NCI-H187 (cell line): ENCODE results near the gene KRTAP10-4.
"Not testable (repeated sequence)": the region's sequence is repeated elsewhere in the genome, so short reads cannot be mapped to it uniquely, and the experiment has no call there.

ENCODE experiments used
- DNase-seq, 2 experiments: peaks; one replicate each; lab custom pipeline; 2025; lab: John Stamatoyannopoulos, UW

KRTAP10-4 gene

GRCh38 chr21:44579056-44579832 is 5.7 kb downstream of the KRTAP10-4 start:
- no peak for DNase-seq

DNA sequence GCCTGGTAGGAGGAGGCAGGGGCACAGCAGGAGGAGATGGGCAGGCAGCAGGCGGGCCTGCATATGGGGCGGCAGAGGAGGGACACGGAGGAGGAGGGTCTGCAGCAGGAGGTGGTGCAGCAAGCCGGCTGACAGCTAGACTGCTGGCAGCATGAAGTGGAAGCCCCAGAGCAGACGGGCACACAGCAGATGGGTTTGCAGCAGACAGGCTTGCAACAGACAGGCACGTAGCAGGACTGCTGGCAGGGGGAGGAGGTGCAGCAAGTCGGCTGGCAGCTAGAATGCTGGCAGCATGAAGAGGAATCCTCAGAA is 6.3 kb downstream of the KRTAP10-4 start:
- no peak for DNase-seq

- DNase-seq, result not testable (repeated sequence)
Observed at GRCh38 chr21:44580231-44580821, 6.8 kb downstream of the KRTAP10-4 start, which contains the start of gene KRTAP10-5. TSS of gene KRTAP10-5 (minus strand) at chr21:44580604. CDS start at chr21:44580578, 26 bp downstream.

DNA sequence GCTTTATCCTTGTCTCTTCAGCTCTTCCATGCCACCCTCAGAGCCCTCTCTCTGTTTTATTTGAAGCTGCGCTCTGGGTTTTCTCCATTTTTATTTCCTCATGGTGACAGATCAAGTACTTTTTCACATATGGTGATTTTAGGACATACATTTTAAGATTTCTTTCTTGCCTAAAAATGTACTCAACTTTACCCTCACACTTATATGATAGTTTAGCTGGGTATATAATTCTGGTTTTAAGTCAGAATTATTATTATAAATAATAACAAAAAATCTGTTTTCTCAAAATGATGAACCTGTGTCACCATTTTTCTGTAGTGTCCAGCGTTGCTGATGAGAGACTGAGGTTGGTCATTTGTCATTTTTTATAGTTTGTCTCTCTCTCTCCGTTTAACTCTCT is 7.6 kb downstream of the KRTAP10-4 start:
- no peak for DNase-seq

DNA sequence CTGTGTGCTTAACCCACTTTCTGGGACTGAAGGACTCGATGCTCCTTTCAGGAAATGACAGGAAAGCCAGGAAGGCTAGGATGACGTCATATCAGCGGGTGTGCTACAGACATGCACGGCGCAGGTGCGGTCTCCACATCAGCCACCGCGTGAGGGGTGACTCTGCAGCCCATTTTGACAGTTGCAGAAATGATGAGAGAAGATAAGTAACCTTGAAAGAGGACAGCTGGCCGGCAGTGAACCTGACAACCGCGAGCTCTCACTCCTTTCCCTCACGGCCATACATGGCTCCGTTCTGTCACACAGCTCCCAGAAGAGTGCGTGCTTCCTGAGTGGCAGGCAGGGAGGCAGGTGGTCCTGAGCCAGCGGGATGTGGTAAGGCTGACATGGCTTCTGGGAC is 8.5 kb downstream of the KRTAP10-4 start:
- no peak for DNase-seq

GRCh38 chr21:44583089-44583799 is 9.7 kb downstream of the KRTAP10-4 start:
- DNase-seq, result no peak

- DNase-seq, result no peak
Observed at GRCh38 chr21:44583800-44584147, 10.2 kb downstream of the KRTAP10-4 start.

GRCh38 chr21:44585892-44586291 is 12.4 kb downstream of the KRTAP10-4 start:
- DNase-seq, result no peak

- no peak for DNase-seq
Observed at GRCh38 chr21:44589094-44589493, 15.6 kb downstream of the KRTAP10-4 start.

- DNase-seq, result no peak
Observed at GRCh38 chr21:44589586-44590305, 16.2 kb downstream of the KRTAP10-4 start.

DNA sequence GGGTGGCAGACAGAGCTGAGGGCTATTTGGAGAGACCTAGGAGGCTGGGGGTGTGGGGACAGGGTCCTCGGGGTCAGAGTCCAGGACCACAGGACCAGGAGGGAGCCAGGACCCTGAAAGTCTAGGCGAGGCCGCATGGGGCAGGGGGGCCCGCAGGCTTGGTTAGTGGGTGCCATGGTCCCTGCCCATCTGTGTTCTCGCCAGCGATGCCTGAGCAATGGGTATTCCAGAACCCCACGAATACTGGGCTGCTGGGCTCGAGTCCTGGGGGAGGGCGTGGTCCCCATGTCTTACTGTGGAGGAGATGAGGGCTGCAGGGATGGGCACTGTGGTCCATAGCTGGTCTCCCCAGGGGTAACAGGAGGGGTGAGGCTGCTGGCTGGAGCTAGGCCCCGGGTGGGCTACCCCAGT is 16.8 kb downstream of the KRTAP10-4 start:
- DNase-seq, result no peak

GRCh38 chr21:44590897-44591800 is 17.6 kb downstream of the KRTAP10-4 start:
- DNase-seq, result not testable (repeated sequence)

DNA sequence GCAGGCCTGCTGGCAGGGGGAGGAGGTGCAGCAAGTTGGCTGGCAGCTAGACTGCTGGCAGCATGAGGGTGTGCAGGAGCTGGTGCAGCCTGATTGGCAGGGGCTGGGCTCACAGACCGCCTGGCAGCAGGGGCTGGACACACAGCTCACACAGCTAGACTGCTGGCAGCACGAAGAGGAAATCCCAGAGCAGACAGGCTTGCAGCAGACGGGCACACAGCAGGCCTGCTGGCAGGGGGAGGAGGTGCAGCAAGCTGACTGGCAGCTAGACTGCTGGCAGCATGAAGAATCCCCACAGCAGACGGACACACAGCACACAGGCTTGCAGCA is 18.2 kb downstream of the KRTAP10-4 start:
- DNase-seq, result not testable (repeated sequence)

GRCh38 chr21:44592446-44593311 is 19.1 kb downstream of the KRTAP10-4 start, which contains the start of gene KRTAP10-6:
TSS of gene KRTAP10-6 (minus strand) at chr21:44592505. CDS start at chr21:44592484, 21 bp downstream.
- DNase-seq, result no peak

GRCh38 chr21:44593598-44594405 is 20.3 kb downstream of the KRTAP10-4 start:
- peak; percentile 58 to 84 for DNase-seq

- DNase-seq, result peak in 1 of 2 experiments; percentile 36
Observed at GRCh38 chr21:44594406-44594916, 20.9 kb downstream of the KRTAP10-4 start.

GRCh38 chr21:44595524-44595923 is 22.0 kb downstream of the KRTAP10-4 start:
- no peak for DNase-seq

- DNase-seq, result no peak
Observed at GRCh38 chr21:44596068-44596725, 22.7 kb downstream of the KRTAP10-4 start.

GRCh38 chr21:44598061-44598460 is 24.5 kb downstream of the KRTAP10-4 start:
- no peak for DNase-seq
